Measurements from ENCODE around the gene MPIG6B. TPM values are rescaled to one million over a fixed set of nuclear protein-coding genes. Genes with fewer than 3 reads are reported as not detected.

The MPIG6B gene
- total RNA-seq, 4 donors from 2014 or later: 0.54 TPM; not detected in 3

DNA sequence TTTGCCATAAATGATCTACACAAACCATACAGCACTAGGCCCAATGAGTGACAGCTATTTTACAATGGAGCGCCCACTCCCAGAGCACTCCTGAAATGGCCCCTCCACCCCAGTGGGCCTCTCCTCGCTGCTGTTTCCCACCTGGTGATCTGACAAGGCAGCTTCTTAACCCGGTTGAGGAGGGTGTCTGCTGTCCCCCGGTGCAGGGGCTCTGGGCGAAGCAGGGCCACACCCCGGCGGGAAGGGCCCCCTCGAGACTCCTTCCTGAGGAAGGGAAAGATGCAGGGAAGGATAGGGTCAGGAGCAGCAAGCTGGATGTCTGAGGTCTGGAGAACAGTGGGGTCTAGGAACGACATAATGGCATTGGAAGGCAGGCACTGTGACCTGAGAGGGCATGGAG, 30.3 kb upstream of the MPIG6B start:
- Histone ChIP-seq H3K27ac (no peak overlapping the region), H3K9me3 (no peaks in the 10 kb centered on the region), H3K4me1 (no peaks in the 10 kb centered on the region), H3K27me3 (no peaks in the 10 kb centered on the region), H3K36me3 (peaks cover 0 to 100% of the 10 kb centered on the region in 2 donors), H3K4me3 (no peak overlapping the region)
- no peak for ATAC-seq
- WGBS, 2 donors (ENCODE audit: low coverage in 1 of 2): 51 to 80% methylated on average over 1 to 2 of the region's 9 CpGs
- TF ChIP-seq EP300 (IDR thresholded peaks at IDR 0.05): no peak
- no peak for TF ChIP-seq POLR2AphosphoS5 (IDR thresholded peaks at IDR 0.05)
- TF ChIP-seq, protein P1, sequence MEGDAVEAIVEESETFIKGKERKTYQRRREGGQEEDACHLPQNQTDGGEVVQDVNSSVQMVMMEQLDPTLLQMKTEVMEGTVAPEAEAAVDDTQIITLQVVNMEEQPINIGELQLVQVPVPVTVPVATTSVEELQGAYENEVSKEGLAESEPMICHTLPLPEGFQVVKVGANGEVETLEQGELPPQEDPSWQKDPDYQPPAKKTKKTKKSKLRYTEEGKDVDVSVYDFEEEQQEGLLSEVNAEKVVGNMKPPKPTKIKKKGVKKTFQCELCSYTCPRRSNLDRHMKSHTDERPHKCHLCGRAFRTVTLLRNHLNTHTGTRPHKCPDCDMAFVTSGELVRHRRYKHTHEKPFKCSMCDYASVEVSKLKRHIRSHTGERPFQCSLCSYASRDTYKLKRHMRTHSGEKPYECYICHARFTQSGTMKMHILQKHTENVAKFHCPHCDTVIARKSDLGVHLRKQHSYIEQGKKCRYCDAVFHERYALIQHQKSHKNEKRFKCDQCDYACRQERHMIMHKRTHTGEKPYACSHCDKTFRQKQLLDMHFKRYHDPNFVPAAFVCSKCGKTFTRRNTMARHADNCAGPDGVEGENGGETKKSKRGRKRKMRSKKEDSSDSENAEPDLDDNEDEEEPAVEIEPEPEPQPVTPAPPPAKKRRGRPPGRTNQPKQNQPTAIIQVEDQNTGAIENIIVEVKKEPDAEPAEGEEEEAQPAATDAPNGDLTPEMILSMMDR (IDR thresholded peaks at IDR 0.05): no peak
- no peak for TF ChIP-seq POLR2A (IDR thresholded peaks at IDR 0.05)

DNA sequence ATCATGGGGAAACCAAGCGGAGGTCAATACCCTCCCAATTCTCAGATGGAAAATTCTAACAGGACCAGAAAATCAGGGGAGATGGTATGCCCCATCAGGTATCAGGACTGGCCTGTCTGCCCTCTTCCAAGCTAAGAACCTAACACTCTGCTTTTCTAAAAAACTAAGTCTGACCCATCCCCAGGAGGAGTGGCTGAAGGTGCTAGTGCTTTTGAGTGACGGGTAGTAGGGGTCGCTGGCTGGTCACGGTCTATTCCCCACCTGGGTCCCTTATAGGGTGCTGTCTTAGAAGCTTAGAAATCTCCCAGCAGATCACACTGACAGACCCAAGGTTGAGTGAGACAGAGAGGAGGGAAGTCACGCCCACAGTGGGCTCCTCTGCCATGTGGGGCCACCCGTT, 29.6 kb upstream of the MPIG6B start:
- Histone ChIP-seq H3K9me3 (no peaks in the 10 kb centered on the region), H3K27me3 (no peaks in the 10 kb centered on the region), H3K4me1 (no peaks in the 10 kb centered on the region), H3K36me3 (peaks cover 0 to 99% of the 10 kb centered on the region in 2 donors), H3K27ac (no peak overlapping the region), H3K4me3 (no peak overlapping the region)
- no peak for TF ChIP-seq POLR2AphosphoS5 (IDR thresholded peaks at IDR 0.05)
- no peak for ATAC-seq
- 71 to 83% methylated on average over 1 to 2 of the region's 6 CpGs for WGBS, 2 donors (ENCODE audit: low coverage in 1 of 2)

DNA sequence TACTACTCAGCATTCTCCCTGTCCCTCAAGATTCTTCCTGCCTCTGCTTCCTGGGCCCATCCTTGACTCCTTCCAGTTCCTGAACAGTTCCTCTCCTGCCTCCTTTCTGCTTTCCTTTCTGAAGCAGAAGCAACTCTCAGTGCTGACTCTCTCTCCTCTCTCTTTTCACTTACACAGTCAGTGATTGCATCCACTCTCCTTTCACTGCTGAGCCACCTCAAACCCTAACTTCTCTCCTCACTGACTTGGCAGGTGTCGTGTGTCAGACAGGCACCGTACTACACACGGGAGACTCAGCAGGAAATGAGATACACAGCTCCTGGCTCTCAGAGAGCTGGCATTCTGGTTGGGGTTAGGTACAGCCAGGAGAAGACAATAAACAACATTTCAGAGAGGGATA, 25.6 kb upstream of the MPIG6B start:
- Histone ChIP-seq H3K9me3 (no peaks in the 10 kb centered on the region), H3K36me3 (peaks cover 0 to 79% of the 10 kb centered on the region in 2 donors), H3K4me3 (no peak overlapping the region), H3K4me1 (peaks cover 6 to 30% (median 15%) of the 10 kb centered on the region in 3 donors), H3K27ac (no peak overlapping the region), H3K27me3 (no peaks in the 10 kb centered on the region)
- WGBS, 2 donors (ENCODE audit: low coverage in 1 of 2): 20 to 29% methylated on average over 1 to 3 of the region's 3 CpGs
- no peak for TF ChIP-seq POLR2AphosphoS5 (IDR thresholded peaks at IDR 0.05)
- no peak for ATAC-seq

DNA sequence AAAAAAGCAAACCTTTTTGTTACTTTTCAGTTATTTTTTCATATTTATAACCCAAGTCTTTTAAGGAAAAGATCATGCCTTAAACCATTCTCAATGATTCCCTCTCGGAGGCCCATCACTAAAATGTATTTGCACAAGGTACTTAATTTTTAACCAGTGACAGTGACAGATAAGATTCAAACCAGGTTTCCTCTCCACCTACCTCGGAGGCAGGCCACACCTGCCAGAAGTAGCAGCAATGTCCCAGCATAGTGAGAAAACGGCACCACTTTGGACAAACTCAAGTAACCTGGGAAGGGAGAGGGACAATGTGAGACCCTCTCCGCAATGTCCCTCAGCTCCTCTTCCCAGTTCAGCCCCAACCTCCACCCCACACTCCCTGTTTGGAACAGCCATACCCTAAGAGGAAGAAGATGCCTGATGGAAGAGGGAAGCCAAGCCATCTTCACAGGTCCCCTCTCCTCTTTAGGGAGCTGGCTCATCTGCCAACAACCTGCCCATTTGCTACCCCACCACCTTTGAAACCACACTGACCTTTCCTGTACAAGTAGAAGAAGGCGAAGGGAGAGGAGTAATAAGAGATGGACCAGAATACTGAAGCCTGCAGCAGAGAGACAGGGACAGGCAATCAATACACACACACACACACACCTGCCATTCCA, 22.3 kb upstream of the MPIG6B start:
- ATAC-seq: no peak
- no peak for TF ChIP-seq EP300 (IDR thresholded peaks at IDR 0.05)
- no peak for TF ChIP-seq POLR2AphosphoS5 (IDR thresholded peaks at IDR 0.05)
- TF ChIP-seq POLR2A (IDR thresholded peaks at IDR 0.05): no peak
- TF ChIP-seq, protein P1 (IDR thresholded peaks at IDR 0.05): no peak
- Histone ChIP-seq H3K27ac (peak overlapping the region in 1 of 4 donors; percentile 97), H3K36me3 (peaks cover 0 to 46% of the 10 kb centered on the region in 2 donors), H3K4me3 (no peak overlapping the region), H3K4me1 (peaks cover 6 to 37% (median 19%) of the 10 kb centered on the region in 3 donors), H3K9me3 (no peaks in the 10 kb centered on the region), H3K27me3 (no peaks in the 10 kb centered on the region)
- 80 to 84% methylated on average over 3 to 5 of the region's 5 CpGs for WGBS, 2 donors (ENCODE audit: low coverage in 1 of 2)

DNA sequence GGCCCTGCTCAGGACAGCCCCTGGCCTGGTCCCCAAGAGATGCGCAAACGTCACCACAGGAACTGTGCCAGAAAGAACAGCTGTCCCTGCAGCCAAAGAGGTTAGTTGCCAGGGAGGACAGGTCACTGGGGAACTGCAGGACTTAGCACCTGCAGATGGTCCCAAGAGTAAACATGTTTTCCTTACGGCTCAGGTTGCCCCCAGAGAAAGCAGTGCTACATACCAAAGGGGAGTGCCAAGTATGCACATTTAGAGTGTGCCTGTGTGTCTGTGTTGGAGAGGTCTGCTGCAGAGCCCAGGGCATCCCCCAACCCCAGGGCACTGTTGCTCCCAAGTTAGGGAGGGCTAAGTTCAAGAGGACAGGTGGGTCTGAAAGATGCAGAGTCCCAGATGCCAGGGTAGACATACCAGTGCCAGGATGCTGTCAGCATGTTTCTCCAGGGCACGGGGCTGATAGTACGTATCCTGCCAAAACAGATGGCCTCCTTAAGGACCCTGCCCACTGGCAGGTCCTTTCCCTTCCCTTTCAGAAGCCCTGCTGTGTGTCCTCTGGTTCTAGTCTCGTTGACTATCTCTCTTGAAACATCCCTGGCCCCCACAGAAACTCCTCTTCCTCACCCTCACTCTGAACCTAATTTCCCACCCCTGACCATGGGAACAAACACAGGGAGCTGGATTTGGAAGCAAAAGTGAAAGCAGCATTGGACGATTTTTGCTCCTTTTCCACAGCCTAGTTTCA, 21.3 kb upstream of the MPIG6B start:
- WGBS, 2 donors (ENCODE audit: low coverage in 1 of 2): 5 to 11% methylated on average over 4 to 5 of the region's 7 CpGs
- Histone ChIP-seq H3K27ac (peak overlapping the region; percentile 87 to 97 (median 94)), H3K4me1 (peaks cover 6 to 37% (median 19%) of the 10 kb centered on the region in 3 donors), H3K4me3 (peak overlapping the region; percentile 58 to 98), H3K9me3 (no peaks in the 10 kb centered on the region), H3K36me3 (peaks cover 0 to 36% of the 10 kb centered on the region in 2 donors), H3K27me3 (no peaks in the 10 kb centered on the region)
- TF ChIP-seq EP300 (IDR thresholded peaks at IDR 0.05): no peak
- ATAC-seq: no peak

DNA sequence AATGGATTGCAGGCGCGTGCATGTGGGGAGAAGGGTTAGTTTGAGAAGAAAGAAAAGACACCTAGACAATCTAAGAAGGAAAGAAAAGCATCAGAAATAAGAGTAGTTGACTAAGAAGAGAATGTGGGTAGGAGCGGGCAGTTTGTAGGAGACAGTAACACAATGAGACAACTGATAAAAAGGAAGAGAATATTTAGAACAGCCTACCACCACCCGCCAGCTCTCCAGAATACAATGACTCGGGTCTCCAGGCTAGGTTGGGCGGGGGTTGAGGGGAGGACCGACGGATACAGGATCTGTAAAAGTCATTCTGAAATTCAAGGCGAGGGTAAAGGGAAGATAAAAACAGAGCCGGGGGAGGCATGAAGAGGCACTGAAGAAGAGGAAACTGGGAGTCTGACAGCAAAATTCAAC, 20.8 kb upstream of the MPIG6B start:
- Histone ChIP-seq H3K4me3 (peak overlapping the region; percentile 58 to 98), H3K9me3 (no peaks in the 10 kb centered on the region), H3K27me3 (no peaks in the 10 kb centered on the region), H3K4me1 (peaks cover 6 to 37% (median 19%) of the 10 kb centered on the region in 3 donors), H3K27ac (peak overlapping the region; percentile 87 to 97 (median 94)), H3K36me3 (peaks cover 0 to 30% of the 10 kb centered on the region in 2 donors)
- ATAC-seq: no peak
- 1 to 3% methylated on average over 6 to 8 of the region's 10 CpGs for WGBS, 2 donors (ENCODE audit: low coverage in 1 of 2)
- TF ChIP-seq EP300 (IDR thresholded peaks at IDR 0.05) (no peak), POLR2AphosphoS5 (IDR thresholded peaks at IDR 0.05) (no peak), POLR2A (IDR thresholded peaks at IDR 0.05) (no peak)
- TF ChIP-seq, protein P1 (IDR thresholded peaks at IDR 0.05): no peak

Data from gastroesophageal sphincter (tissue), 4 donors.